DOHH2 (cell line): ENCODE results near the gene FAM241A.
"Not testable (repeated sequence)": the region's sequence is repeated elsewhere in the genome, so short reads cannot be mapped to it uniquely, and the experiment has no call there.

Source experiments
- EZH2phosphoT487 ChIP-seq: fragments of 200-600 bp; sonication (generic); IDR thresholded peaks from 2 replicates; pipeline ENCODE4 v1.6.1; 2017; ENCODE audit warnings: borderline replicate concordance, mild to moderate bottlenecking, antibody characterized with exemption, low read length, moderate library complexity, mixed read lengths
- TF ChIP-seq, protein P1 (sequence below): fragments of 200-600 bp; sonication (generic); IDR thresholded peaks from one replicate; pipeline ENCODE4 v1.5.1; 2014; ENCODE audit warnings: antibody characterized with exemption, mild to moderate bottlenecking, low read depth, low read length; ENCODE audit not compliant: poor library complexity, severe bottlenecking

DNA sequence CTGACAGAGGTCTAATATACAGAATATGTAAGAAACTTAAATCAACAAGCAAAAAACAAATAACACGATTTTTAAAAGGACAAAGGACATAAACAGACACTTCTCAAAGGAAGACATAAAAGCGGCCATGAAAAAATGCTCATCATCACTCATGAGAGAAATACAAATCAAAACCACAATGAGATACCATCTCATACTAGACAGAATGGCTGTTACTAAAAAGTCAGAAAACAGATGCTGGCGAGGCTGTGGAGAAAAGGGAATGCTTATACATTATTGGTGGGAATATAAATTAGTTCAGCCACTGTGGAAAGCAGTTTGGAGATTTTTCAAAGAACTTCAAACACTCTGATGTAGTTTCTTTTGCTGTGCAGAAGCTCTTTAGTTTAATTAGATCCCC lies 33.5 kb downstream of the FAM241A start:
- TF ChIP-seq, protein P1, sequence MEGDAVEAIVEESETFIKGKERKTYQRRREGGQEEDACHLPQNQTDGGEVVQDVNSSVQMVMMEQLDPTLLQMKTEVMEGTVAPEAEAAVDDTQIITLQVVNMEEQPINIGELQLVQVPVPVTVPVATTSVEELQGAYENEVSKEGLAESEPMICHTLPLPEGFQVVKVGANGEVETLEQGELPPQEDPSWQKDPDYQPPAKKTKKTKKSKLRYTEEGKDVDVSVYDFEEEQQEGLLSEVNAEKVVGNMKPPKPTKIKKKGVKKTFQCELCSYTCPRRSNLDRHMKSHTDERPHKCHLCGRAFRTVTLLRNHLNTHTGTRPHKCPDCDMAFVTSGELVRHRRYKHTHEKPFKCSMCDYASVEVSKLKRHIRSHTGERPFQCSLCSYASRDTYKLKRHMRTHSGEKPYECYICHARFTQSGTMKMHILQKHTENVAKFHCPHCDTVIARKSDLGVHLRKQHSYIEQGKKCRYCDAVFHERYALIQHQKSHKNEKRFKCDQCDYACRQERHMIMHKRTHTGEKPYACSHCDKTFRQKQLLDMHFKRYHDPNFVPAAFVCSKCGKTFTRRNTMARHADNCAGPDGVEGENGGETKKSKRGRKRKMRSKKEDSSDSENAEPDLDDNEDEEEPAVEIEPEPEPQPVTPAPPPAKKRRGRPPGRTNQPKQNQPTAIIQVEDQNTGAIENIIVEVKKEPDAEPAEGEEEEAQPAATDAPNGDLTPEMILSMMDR, result not testable (repeated sequence)
- TF ChIP-seq EZH2phosphoT487, result not testable (repeated sequence)
